Neural cell (in vitro differentiated cells): ENCODE results near the gene CBFA2T3. TPM values are rescaled to one million over a fixed set of nuclear protein-coding genes. Genes with fewer than 3 reads are reported as not detected.

Source experiments
- H2AFZ ChIP-seq: fragments of 200-600, 300-800 bp; sonication (generic), shearing (Covaris generic); 2 replicates; pipeline ENCODE4 v1.6.0; 2014; ENCODE audit warnings: low read depth, mild to moderate bottlenecking, antibody characterized with exemption, low read length, moderate library complexity
- H3F3A ChIP-seq: fragments of 200-600 bp; shearing (Covaris generic); 2 replicates; pipeline ENCODE4 v1.6.1; 2016; ENCODE audit warnings: mild to moderate bottlenecking, moderate library complexity, mixed read lengths, antibody characterized with exemption, low read length; ENCODE audit not compliant: insufficient read depth, poor library complexity, severe bottlenecking
- H3K27ac ChIP-seq: fragments of 200-600, 300-800 bp; sonication (generic), shearing (Covaris generic); 2 replicates; pipeline ENCODE4 v1.5.1; 2014; ENCODE audit warnings: mild to moderate bottlenecking, low read length, moderate library complexity
- H3K27me3 ChIP-seq: fragments of 300-800, 200-600 bp; sonication (generic), shearing (Covaris generic); 2 replicates; pipeline ENCODE4 v1.6.0; 2014; ENCODE audit warnings: mild to moderate bottlenecking, low read depth, low read length, moderate library complexity; ENCODE audit not compliant: insufficient read depth
- H3K36me3 ChIP-seq: fragments of 300-800, 200-600 bp; sonication (generic), shearing (Covaris generic); 2 replicates; pipeline ENCODE4 v1.5.1; 2014; ENCODE audit warnings: mild to moderate bottlenecking, antibody characterized with exemption, low read length, moderate library complexity; ENCODE audit not compliant: insufficient read depth
- H3K4me2 ChIP-seq: fragments of 300-800, 200-600 bp; sonication (generic), shearing (Covaris generic); 2 replicates; pipeline ENCODE4 v1.6.0; 2014; ENCODE audit warnings: mild to moderate bottlenecking, low read length
- H3K4me3 ChIP-seq: fragments of 300-800, 200-600 bp; sonication (generic), shearing (Covaris generic); 2 replicates; pipeline ENCODE4 v1.5.1; 2014; ENCODE audit warnings: mild to moderate bottlenecking, low read length, moderate library complexity
- H3K79me2 ChIP-seq: fragments of 200-600 bp; shearing (Covaris generic); replicated peaks from 2 replicates; pipeline ENCODE4 v1.6.0; 2014; ENCODE audit warnings: mild to moderate bottlenecking, low read length, moderate library complexity; ENCODE audit not compliant: insufficient read depth
- H3K9ac ChIP-seq: fragments of 300-800, 200-600 bp; sonication (generic), shearing (Covaris generic); 2 replicates; pipeline ENCODE4 v1.6.1; 2016; ENCODE audit warnings: mild to moderate bottlenecking, low read length, mixed read lengths
- H3K9me2 ChIP-seq: fragments of 200-600 bp; shearing (Covaris generic); 2 replicates; pipeline ENCODE4 v1.6.1; 2016; ENCODE audit warnings: mild to moderate bottlenecking, low read length, mixed read lengths; ENCODE audit not compliant: insufficient read depth
- H3K9me3 ChIP-seq: fragments of 200-600, 300-800 bp; sonication (generic), shearing (Covaris generic); 2 replicates; pipeline ENCODE4 v1.6.1; 2016; ENCODE audit warnings: mild to moderate bottlenecking, mixed run types, low read length, moderate library complexity, mixed read lengths
- H4K20me1 ChIP-seq: fragments of 200-600 bp; shearing (Covaris generic); 2 replicates; pipeline ENCODE4 v1.6.1; 2016; ENCODE audit warnings: mild to moderate bottlenecking, mixed run types; ENCODE audit not compliant: insufficient read depth
- EP300 ChIP-seq: fragments of 450-650 bp; conservative IDR thresholded peaks from 2 replicates; pipeline ENCODE4 v1.6.1; 2014; ENCODE audit warnings: antibody characterized with exemption, mild to moderate bottlenecking, moderate library complexity; ENCODE audit not compliant: poor library complexity, severe bottlenecking
- EZH2 ChIP-seq: fragments of 200-600, 300-800 bp; shearing (Covaris generic), sonication (generic); IDR thresholded peaks from 2 replicates; pipeline ENCODE4 v1.6.1; 2014; ENCODE audit warnings: antibody characterized with exemption, low read length, borderline replicate concordance, mild to moderate bottlenecking; ENCODE audit not compliant: insufficient read depth, poor library complexity, severe bottlenecking
- MXI1 ChIP-seq: fragments of 450-650 bp; conservative IDR thresholded peaks from 2 replicates; pipeline ENCODE4 v1.6.1; 2014; ENCODE audit warnings: antibody characterized with exemption, mild to moderate bottlenecking; ENCODE audit not compliant: poor library complexity, severe bottlenecking
- POLR2AphosphoS5 ChIP-seq: IDR thresholded peaks from 2 replicates; pipeline ENCODE4 v1.6.1; 2012
- RAD21 ChIP-seq: fragments of 450-650 bp; conservative IDR thresholded peaks from 2 replicates; pipeline ENCODE4 v1.6.1; 2014; ENCODE audit warnings: antibody characterized with exemption, mild to moderate bottlenecking, moderate library complexity
- SMC3 ChIP-seq: fragments of 450-650 bp; conservative IDR thresholded peaks from 2 replicates; pipeline ENCODE4 v1.6.1; 2014; ENCODE audit warnings: antibody characterized with exemption, mild to moderate bottlenecking, moderate library complexity; ENCODE audit not compliant: poor library complexity
- TAF1 ChIP-seq: IDR thresholded peaks from 2 replicates; pipeline ENCODE4 v1.6.1; 2012; ENCODE audit warnings: low read depth
- polyA plus RNA-seq: library from polyadenylated mRNA; depleted of rRNA; stranded (reverse); fragments of >200 nt; gene quantifications from 2 replicates; pipeline ENCODE4 v1.2.3, GENCODE V29; 2014
- TF ChIP-seq, protein P1 (sequence below): fragments of 450-650 bp; IDR thresholded peaks from 2 replicates; pipeline ENCODE4 v1.5.1; 2014; ENCODE audit warnings: antibody characterized with exemption, mild to moderate bottlenecking, moderate library complexity; ENCODE audit not compliant: poor library complexity, severe bottlenecking
- TF ChIP-seq, protein P2 (sequence below): IDR thresholded peaks from 2 replicates; pipeline ENCODE4 v1.6.1; 2012; ENCODE audit warnings: borderline replicate concordance

The CBFA2T3 gene
- polyA plus RNA-seq, 1 donor from 2014 or later = 2.1 TPM

DNA sequence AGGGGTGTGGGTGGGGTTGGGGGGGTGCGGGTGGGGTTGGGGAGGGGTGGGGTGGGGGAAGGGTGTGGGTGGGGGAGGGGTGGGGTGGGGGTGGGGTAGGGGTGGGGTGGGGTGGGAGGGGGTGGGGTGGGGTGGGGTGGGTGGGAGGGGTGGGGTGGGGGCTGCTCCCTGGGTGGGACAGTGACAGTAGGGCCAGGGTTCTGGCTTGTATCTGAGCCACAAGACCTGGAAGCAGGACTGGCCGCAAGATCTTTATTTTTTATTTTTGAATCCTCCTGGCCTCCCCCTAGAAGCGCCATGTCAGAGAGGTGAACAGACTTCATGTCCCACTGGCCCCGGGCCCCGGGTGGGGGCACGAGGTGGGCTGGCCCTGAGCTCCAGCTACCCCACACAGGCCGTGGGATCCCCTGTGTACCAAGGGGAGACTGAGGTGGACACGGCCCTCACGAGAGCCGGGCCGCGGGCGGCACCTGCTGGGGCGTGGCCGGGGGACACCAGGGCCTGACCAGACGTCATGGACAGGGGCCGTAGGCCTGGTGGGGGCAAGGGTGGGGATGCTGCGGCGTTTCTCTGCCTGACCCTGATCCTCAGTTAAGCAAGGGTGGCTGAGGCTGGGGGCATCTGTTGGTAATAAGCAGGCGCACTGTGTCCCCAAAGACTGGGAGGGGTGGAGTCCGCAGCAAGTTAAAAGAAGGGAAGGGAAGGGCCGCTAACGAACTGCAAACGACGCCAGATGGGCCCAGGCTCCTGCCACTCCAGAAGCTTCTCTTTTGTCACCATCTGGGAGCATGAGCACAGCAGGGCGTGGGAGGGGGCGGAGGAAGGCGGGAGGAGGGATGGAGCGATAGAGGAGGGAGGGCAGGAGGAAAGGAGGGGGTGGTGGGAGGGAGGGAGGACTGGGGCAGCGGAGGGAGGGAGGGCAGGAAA is 88.3 kb downstream of the CBFA2T3 start:
- Histone ChIP-seq H3K9ac (no peak overlapping the region), H4K20me1 (no peaks in the 10 kb centered on the region), H2AFZ (no peak overlapping the region), H3K36me3 (no peaks in the 10 kb centered on the region), H3K9me3 (no peaks in the 10 kb centered on the region), H3K4me2 (no peak overlapping the region), H3F3A (no peaks in the 10 kb centered on the region), H3K9me2 (no peaks in the 10 kb centered on the region), H3K27ac (no peak overlapping the region), H3K79me2 (no peaks in the 10 kb centered on the region), H3K4me3 (no peak overlapping the region), H3K27me3 (no peaks in the 10 kb centered on the region)
- TF ChIP-seq EZH2 (no peak), SMC3 (no peak), EP300 (no peak), RAD21 (no peak), TAF1 (no peak), MXI1 (no peak), POLR2AphosphoS5 (no peak)
- TF ChIP-seq, protein P1, sequence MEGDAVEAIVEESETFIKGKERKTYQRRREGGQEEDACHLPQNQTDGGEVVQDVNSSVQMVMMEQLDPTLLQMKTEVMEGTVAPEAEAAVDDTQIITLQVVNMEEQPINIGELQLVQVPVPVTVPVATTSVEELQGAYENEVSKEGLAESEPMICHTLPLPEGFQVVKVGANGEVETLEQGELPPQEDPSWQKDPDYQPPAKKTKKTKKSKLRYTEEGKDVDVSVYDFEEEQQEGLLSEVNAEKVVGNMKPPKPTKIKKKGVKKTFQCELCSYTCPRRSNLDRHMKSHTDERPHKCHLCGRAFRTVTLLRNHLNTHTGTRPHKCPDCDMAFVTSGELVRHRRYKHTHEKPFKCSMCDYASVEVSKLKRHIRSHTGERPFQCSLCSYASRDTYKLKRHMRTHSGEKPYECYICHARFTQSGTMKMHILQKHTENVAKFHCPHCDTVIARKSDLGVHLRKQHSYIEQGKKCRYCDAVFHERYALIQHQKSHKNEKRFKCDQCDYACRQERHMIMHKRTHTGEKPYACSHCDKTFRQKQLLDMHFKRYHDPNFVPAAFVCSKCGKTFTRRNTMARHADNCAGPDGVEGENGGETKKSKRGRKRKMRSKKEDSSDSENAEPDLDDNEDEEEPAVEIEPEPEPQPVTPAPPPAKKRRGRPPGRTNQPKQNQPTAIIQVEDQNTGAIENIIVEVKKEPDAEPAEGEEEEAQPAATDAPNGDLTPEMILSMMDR = no peak
- TF ChIP-seq, protein P2, sequence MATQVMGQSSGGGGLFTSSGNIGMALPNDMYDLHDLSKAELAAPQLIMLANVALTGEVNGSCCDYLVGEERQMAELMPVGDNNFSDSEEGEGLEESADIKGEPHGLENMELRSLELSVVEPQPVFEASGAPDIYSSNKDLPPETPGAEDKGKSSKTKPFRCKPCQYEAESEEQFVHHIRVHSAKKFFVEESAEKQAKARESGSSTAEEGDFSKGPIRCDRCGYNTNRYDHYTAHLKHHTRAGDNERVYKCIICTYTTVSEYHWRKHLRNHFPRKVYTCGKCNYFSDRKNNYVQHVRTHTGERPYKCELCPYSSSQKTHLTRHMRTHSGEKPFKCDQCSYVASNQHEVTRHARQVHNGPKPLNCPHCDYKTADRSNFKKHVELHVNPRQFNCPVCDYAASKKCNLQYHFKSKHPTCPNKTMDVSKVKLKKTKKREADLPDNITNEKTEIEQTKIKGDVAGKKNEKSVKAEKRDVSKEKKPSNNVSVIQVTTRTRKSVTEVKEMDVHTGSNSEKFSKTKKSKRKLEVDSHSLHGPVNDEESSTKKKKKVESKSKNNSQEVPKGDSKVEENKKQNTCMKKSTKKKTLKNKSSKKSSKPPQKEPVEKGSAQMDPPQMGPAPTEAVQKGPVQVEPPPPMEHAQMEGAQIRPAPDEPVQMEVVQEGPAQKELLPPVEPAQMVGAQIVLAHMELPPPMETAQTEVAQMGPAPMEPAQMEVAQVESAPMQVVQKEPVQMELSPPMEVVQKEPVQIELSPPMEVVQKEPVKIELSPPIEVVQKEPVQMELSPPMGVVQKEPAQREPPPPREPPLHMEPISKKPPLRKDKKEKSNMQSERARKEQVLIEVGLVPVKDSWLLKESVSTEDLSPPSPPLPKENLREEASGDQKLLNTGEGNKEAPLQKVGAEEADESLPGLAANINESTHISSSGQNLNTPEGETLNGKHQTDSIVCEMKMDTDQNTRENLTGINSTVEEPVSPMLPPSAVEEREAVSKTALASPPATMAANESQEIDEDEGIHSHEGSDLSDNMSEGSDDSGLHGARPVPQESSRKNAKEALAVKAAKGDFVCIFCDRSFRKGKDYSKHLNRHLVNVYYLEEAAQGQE = no peak

DNA sequence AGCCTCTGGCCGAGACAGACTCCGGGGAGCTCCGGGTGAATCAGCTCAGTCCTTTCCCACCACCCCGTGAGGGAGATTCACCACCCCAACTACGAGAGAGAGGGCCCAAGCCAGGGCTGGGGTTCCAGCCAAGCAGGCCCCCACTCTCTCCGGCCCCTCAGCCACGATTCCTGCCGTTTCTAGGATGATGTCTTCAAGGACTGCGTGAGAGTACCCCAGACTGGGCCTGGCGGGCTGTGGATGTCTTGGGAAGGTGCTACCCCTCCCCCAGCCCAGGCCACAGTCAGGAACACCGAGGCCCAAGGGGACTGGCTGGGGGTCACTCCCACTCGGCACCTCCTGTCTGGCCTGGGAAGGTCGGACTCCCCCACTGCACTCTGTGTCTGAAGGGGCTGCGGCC is 89.0 kb downstream of the CBFA2T3 start:
- Histone ChIP-seq H3K4me3 (no peak overlapping the region), H3K27ac (no peak overlapping the region), H3F3A (no peaks in the 10 kb centered on the region), H2AFZ (no peak overlapping the region), H3K79me2 (no peaks in the 10 kb centered on the region), H3K4me2 (no peak overlapping the region), H3K9ac (no peak overlapping the region), H3K36me3 (no peaks in the 10 kb centered on the region), H3K9me3 (no peaks in the 10 kb centered on the region), H3K27me3 (no peaks in the 10 kb centered on the region), H3K9me2 (no peaks in the 10 kb centered on the region), H4K20me1 (no peaks in the 10 kb centered on the region)
- TF ChIP-seq RAD21 = no peak
- TF ChIP-seq, protein P2 = no peak
- TF ChIP-seq MXI1 = no peak
- no peak for TF ChIP-seq EP300
- no peak for TF ChIP-seq POLR2AphosphoS5
